ENCODE results near the gene FAM221B. TPM values are rescaled to one million over a fixed set of nuclear protein-coding genes. Genes with fewer than 3 reads are reported as not detected.

Gene FAM221B
- total RNA-seq, 1 experiment from 2014 or later: not detected

DNA sequence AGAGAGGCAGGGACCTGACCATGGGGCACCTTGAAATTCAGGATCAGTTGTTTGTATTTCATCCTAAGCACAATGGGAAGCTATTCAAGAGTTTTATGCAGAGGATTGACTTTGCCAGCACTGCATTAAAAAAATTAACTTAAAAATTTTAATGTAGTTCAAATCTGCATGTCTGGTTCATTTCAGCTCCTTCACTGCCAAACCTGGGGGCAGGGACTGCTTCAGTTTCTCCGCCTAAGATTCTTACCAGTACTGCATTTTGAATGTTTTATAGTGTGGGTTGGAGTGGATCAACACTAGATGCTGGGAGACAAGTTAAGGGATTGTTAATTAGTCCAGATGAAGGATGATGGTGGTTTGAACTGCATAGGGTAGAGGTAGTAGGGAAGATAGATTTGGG is 58.8 kb downstream of the FAM221B start:
- BruUV-seq (replicated peaks): no TSS peak
- intact Hi-C loops (cut with micrococcal nuclease; ENCODE audit: unreplicated experiment): no loop called here
- CTCF ChIA-PET: no interaction called here
- DNase-seq (ENCODE audit: low spot score): no peak
- no peaks in the 10 kb centered on the region for H3K36me3 ChIP-seq (ENCODE audit: insufficient read depth, low read length, poor library complexity, severe bottlenecking)
- no peak for TF ChIP-seq EZH2 (IDR thresholded peaks at IDR 0.05; ENCODE audit: borderline replicate concordance, low read depth, low read length, poor library complexity, severe bottlenecking)
- TF ChIP-seq, protein P1, sequence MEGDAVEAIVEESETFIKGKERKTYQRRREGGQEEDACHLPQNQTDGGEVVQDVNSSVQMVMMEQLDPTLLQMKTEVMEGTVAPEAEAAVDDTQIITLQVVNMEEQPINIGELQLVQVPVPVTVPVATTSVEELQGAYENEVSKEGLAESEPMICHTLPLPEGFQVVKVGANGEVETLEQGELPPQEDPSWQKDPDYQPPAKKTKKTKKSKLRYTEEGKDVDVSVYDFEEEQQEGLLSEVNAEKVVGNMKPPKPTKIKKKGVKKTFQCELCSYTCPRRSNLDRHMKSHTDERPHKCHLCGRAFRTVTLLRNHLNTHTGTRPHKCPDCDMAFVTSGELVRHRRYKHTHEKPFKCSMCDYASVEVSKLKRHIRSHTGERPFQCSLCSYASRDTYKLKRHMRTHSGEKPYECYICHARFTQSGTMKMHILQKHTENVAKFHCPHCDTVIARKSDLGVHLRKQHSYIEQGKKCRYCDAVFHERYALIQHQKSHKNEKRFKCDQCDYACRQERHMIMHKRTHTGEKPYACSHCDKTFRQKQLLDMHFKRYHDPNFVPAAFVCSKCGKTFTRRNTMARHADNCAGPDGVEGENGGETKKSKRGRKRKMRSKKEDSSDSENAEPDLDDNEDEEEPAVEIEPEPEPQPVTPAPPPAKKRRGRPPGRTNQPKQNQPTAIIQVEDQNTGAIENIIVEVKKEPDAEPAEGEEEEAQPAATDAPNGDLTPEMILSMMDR (conservative IDR thresholded peaks at IDR 0.05; ENCODE audit: low read depth, low read length): no peak
- no peak overlapping the region for H3K4me3 ChIP-seq (ENCODE audit: low read depth, low read length, poor library complexity, severe bottlenecking)
- no peaks in the 10 kb centered on the region for H3K27me3 ChIP-seq (replicated peaks; ENCODE audit: insufficient read depth, low read depth, low read length, poor library complexity)
- POLR2A ChIA-PET (ENCODE audit: low non-redundant PET): no interaction called here
- H3K27ac ChIP-seq (ENCODE audit: low read depth, low read length, poor library complexity, severe bottlenecking): no peak overlapping the region
- H3K4me1 ChIP-seq (ENCODE audit: insufficient read depth, low read length, poor library complexity, severe bottlenecking): peaks cover 10% of the 10 kb centered on the region
- no peaks in the 10 kb centered on the region for H3K9me3 ChIP-seq (ENCODE audit: low read depth, low read length, poor library complexity, severe bottlenecking)

DNA sequence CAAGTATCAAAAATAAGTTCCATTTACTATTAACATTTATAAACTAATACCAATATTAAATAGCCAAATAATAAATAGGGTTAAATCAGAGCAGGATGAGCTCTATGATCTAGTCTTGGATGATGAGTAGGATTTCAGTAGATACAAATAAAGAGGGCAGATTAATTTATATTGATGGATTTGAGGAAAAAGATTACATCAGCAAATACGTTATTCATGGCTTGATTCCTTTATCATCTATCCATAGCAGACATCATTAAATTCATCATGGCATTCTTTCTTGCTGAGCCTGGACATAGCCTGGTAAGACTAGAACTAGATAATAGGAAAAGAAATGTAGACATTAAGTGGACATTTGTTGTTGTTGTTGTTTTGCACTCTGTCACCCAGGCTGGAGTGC is 61.1 kb downstream of the FAM221B start:
- BruUV-seq (replicated peaks): no TSS peak
- no peaks in the 10 kb centered on the region for H3K36me3 ChIP-seq (ENCODE audit: insufficient read depth, low read length, poor library complexity, severe bottlenecking)
- TF ChIP-seq, protein P1 (conservative IDR thresholded peaks at IDR 0.05; ENCODE audit: low read depth, low read length): no peak
- no peak for TF ChIP-seq EZH2 (IDR thresholded peaks at IDR 0.05; ENCODE audit: borderline replicate concordance, low read depth, low read length, poor library complexity, severe bottlenecking)
- H3K4me3 ChIP-seq (ENCODE audit: low read depth, low read length, poor library complexity, severe bottlenecking): no peak overlapping the region
- ChIA-PET POLR2A (ENCODE audit: low non-redundant PET) (no interaction called here), CTCF (no interaction called here)
- H3K27me3 ChIP-seq (replicated peaks; ENCODE audit: insufficient read depth, low read depth, low read length, poor library complexity): no peaks in the 10 kb centered on the region
- H3K27ac ChIP-seq (ENCODE audit: low read depth, low read length, poor library complexity, severe bottlenecking): no peak overlapping the region
- DNase-seq (ENCODE audit: low spot score): no peak
- intact Hi-C loops (cut with micrococcal nuclease; ENCODE audit: unreplicated experiment): no loop called here
- no peaks in the 10 kb centered on the region for H3K9me3 ChIP-seq (ENCODE audit: low read depth, low read length, poor library complexity, severe bottlenecking)
- H3K4me1 ChIP-seq (ENCODE audit: insufficient read depth, low read length, poor library complexity, severe bottlenecking): peaks cover 10% of the 10 kb centered on the region

DNA sequence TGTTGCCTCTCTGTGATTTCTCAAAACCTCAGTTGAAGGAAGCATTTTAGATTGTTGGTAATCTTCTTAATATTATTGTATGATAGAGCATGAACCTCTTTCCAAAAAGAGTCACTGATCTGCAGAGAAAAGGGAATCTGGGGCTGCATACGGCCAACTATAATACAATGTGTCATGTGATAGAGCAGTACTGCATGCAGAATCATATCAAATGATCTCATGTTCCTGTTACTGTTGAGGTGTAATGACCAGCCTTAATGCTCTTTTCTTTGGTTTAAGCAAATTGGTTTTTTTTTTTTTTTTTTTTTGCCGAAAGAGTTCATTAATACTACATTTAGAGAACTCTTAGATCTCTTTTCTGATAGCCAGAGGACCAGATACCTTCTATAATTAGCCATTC is 61.5 kb downstream of the FAM221B start:
- Histone ChIP-seq H3K4me3 (ENCODE audit: low read depth, low read length, poor library complexity, severe bottlenecking) (no peak overlapping the region), H3K9me3 (ENCODE audit: low read depth, low read length, poor library complexity, severe bottlenecking) (no peaks in the 10 kb centered on the region), H3K27ac (ENCODE audit: low read depth, low read length, poor library complexity, severe bottlenecking) (no peak overlapping the region), H3K4me1 (ENCODE audit: insufficient read depth, low read length, poor library complexity, severe bottlenecking) (peaks cover 8% of the 10 kb centered on the region), H3K36me3 (ENCODE audit: insufficient read depth, low read length, poor library complexity, severe bottlenecking) (no peaks in the 10 kb centered on the region), H3K27me3 (replicated peaks; ENCODE audit: insufficient read depth, low read depth, low read length, poor library complexity) (no peaks in the 10 kb centered on the region)
- ChIA-PET CTCF (no interaction called here), POLR2A (ENCODE audit: low non-redundant PET) (no interaction called here)
- no peak for DNase-seq (ENCODE audit: low spot score)
- intact Hi-C loops (cut with micrococcal nuclease; ENCODE audit: unreplicated experiment): no loop called here
- no peak for TF ChIP-seq EZH2 (IDR thresholded peaks at IDR 0.05; ENCODE audit: borderline replicate concordance, low read depth, low read length, poor library complexity, severe bottlenecking)
- TF ChIP-seq, protein P1 (conservative IDR thresholded peaks at IDR 0.05; ENCODE audit: low read depth, low read length): no peak
- no TSS peak for BruUV-seq (replicated peaks)

Other genes with a start within 250 kb of the FAM221B start
- 31.8 and 31.9 TPM in 2 replicates for gene TESK1, start 223.5 kb downstream of the FAM221B start, total RNA-seq (2021)
- gene CD72, start 210.3 kb downstream of the FAM221B start, total RNA-seq (2021): not detected in 2 replicates
- gene SIT1, start 177.8 kb downstream of the FAM221B start, total RNA-seq (2021): not detected in 2 replicates
- gene RMRP, start 170.7 kb downstream of the FAM221B start, total RNA-seq (2021): 13,531 and 14,573 TPM in 2 replicates
- gene CCDC107, start 170.4 kb downstream of the FAM221B start, total RNA-seq (2021): 12.9 and 16.4 TPM in 2 replicates
- gene ARHGEF39, start 163.5 kb downstream of the FAM221B start, total RNA-seq (2021): 25.0 and 27.7 TPM in 2 replicates
- gene CA9, start 154.8 kb downstream of the FAM221B start, total RNA-seq (2021): 0.32 and 1.4 TPM in 2 replicates
- 39.2 and 44.3 TPM in 2 replicates for gene TPM2, start 138.8 kb downstream of the FAM221B start, total RNA-seq (2021)
- gene TLN1, start 96.5 kb downstream of the FAM221B start, total RNA-seq (2021): 173 and 178 TPM in 2 replicates
- 27.6 and 29.1 TPM in 2 replicates for gene CREB3, start 96.1 kb downstream of the FAM221B start, total RNA-seq (2021)
- gene GBA2, start 79.5 kb downstream of the FAM221B start, total RNA-seq (2021): 67.6 and 70.5 TPM in 2 replicates
- gene RGP1, start 79.4 kb downstream of the FAM221B start, total RNA-seq (2021): 21.9 and 26.3 TPM in 2 replicates
- not detected in 2 replicates for gene MSMP, start 74.5 kb downstream of the FAM221B start, total RNA-seq (2021)
- 4.7 and 9.1 TPM in 2 replicates for gene NPR2, start 37.1 kb downstream of the FAM221B start, total RNA-seq (2021)
- gene SPAG8, start 16.5 kb downstream of the FAM221B start, total RNA-seq (2021): 1.1 and 1.4 TPM in 2 replicates
- gene HINT2, start 13.7 kb downstream of the FAM221B start, total RNA-seq (2021): 51.5 and 68.9 TPM in 2 replicates
- 6.9 and 10.9 TPM in 2 replicates for gene TMEM8B, start 496 bp upstream of the FAM221B start, total RNA-seq (2021)
- gene OR13J1, start 41.7 kb upstream of the FAM221B start, total RNA-seq (2021): not detected in 2 replicates
- 0.33 TPM in 1 of 2 replicates, not detected in the other for gene HRCT1, start 77.5 kb upstream of the FAM221B start, total RNA-seq (2021)
- gene SPAAR, start 80.8 kb upstream of the FAM221B start, total RNA-seq (2021): 0.37 TPM in 1 of 2 replicates, not detected in the other
- gene OR2S2, start 129.4 kb upstream of the FAM221B start, total RNA-seq (2021): not detected in 2 replicates
- gene RECK, start 208.2 kb upstream of the FAM221B start, total RNA-seq (2021): 9.1 and 11.9 TPM in 2 replicates